ENCODE data around the gene SMAD6. TPM values are rescaled to one million over a fixed set of nuclear protein-coding genes. Genes with fewer than 3 reads are reported as not detected.
"Not testable (repeated sequence)": the region's sequence is repeated elsewhere in the genome, so short reads cannot be mapped to it uniquely, and the experiment has no call there.

SMAD6 gene
- total and polyA plus RNA-seq, 5 donors from 2014 or later = 0.27 TPM; not detected in 4

DNA sequence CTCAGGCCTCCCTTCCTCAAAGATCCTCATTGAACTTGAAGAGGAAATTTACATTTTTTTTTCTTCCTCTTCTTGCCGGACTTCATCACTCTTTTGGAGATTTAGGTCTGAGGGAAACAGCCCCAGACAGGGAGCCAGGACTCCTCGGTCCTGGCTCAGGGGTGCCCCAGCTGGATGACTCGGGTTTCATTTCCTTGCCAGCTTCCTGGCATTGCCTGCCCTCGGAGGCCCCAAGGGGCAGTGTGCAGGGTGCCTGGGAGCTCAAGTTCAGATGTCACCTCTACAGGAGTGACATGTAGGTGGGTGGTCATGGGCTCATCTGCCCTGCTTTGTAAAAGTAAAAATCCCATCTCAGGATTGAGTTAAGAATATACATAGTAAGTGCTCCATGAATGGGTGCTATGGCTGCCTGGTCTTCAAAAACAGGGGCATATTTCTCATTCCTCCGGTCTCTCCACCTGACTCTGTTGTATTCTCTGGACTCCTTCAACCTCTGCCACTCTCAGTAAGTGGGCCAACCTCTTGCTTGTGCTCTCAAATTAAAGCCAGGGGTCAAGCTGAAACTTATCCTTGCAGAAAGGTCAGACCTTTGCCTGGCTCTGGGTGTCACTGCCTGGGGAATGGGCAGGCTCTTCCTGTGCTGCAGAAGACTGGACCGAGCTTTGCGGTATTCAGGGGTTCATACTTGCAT lies 51.8 kb downstream of the SMAD6 start:
- H3K4me1 Mint-ChIP-seq = peaks cover 0 to 18% (median 0%) of the 10 kb centered on the region in 4 donors
- Histone ChIP-seq H3K9me3 (ENCODE audit: control insufficient read depth in 2 of 2, low read length in 2 of 2) (peaks cover 9 to 11% of the 10 kb centered on the region in 2 experiments), H3K27me3 (ENCODE audit: control insufficient read depth, insufficient read depth, low read length) (no peaks in the 10 kb centered on the region), H3K27ac (ENCODE audit: insufficient read depth, low read length, poor library complexity, severe bottlenecking) (no peak overlapping the region), H3K36me3 (ENCODE audit: control insufficient read depth, insufficient read depth, low read length) (no peaks in the 10 kb centered on the region), H3K4me1 (ENCODE audit: control insufficient read depth, insufficient read depth, low read length, poor library complexity, severe bottlenecking) (no peaks in the 10 kb centered on the region), H3K4me3 (ENCODE audit: low read depth, low read length) (no peak overlapping the region)
- ATAC-seq (ENCODE audit: low read depth in 2 of 2) (no peak), DNase-seq (no peak)
- peak overlapping the region in 1 of 3 donors; percentile 78 for H3K27ac Mint-ChIP-seq
- H3K4me3 Mint-ChIP-seq = no peak overlapping the region
- H3K9me3 Mint-ChIP-seq = peaks cover 0 to 7% (median 1%) of the 10 kb centered on the region in 7 donors
- H3K27me3 Mint-ChIP-seq = no peaks in the 10 kb centered on the region
- peaks cover 3% of the 10 kb centered on the region for H3K36me3 Mint-ChIP-seq

GRCh38 chr15:66754789-66755188 lies 52.8 kb downstream of the SMAD6 start:
- Histone ChIP-seq H3K4me3 (ENCODE audit: low read depth, low read length) (no peak overlapping the region), H3K9me3 (ENCODE audit: control insufficient read depth in 2 of 2, low read length in 2 of 2) (peaks cover 9 to 11% of the 10 kb centered on the region in 2 experiments), H3K4me1 (ENCODE audit: control insufficient read depth, insufficient read depth, low read length, poor library complexity, severe bottlenecking) (no peaks in the 10 kb centered on the region), H3K36me3 (ENCODE audit: control insufficient read depth, insufficient read depth, low read length) (no peaks in the 10 kb centered on the region), H3K27ac (ENCODE audit: insufficient read depth, low read length, poor library complexity, severe bottlenecking) (no peak overlapping the region), H3K27me3 (ENCODE audit: control insufficient read depth, insufficient read depth, low read length) (no peaks in the 10 kb centered on the region)
- Mint-ChIP-seq H3K4me1 (peaks cover 0 to 18% (median 0%) of the 10 kb centered on the region in 4 donors), H3K9me3 (peaks cover 0 to 7% (median 1%) of the 10 kb centered on the region in 7 donors), H3K27ac (no peak overlapping the region), H3K4me3 (no peak overlapping the region), H3K27me3 (no peaks in the 10 kb centered on the region), H3K36me3 (peaks cover 3% of the 10 kb centered on the region)
- ATAC-seq (ENCODE audit: low read depth in 2 of 2) (no peak), DNase-seq (no peak)

- Histone ChIP-seq H3K27ac (ENCODE audit: insufficient read depth, low read length, poor library complexity, severe bottlenecking) (no peak overlapping the region), H3K9me3 (ENCODE audit: control insufficient read depth in 2 of 2, low read length in 2 of 2) (peaks cover 9 to 11% of the 10 kb centered on the region in 2 experiments), H3K27me3 (ENCODE audit: control insufficient read depth, insufficient read depth, low read length) (no peaks in the 10 kb centered on the region), H3K4me3 (ENCODE audit: low read depth, low read length) (no peak overlapping the region), H3K36me3 (ENCODE audit: control insufficient read depth, insufficient read depth, low read length) (no peaks in the 10 kb centered on the region), H3K4me1 (ENCODE audit: control insufficient read depth, insufficient read depth, low read length, poor library complexity, severe bottlenecking) (no peaks in the 10 kb centered on the region)
- Mint-ChIP-seq H3K4me1 (peaks cover 0 to 18% (median 0%) of the 10 kb centered on the region in 4 donors), H3K9me3 (peaks cover 0 to 7% (median 1%) of the 10 kb centered on the region in 7 donors), H3K36me3 (peaks cover 3% of the 10 kb centered on the region), H3K27me3 (no peaks in the 10 kb centered on the region), H3K27ac (no peak overlapping the region), H3K4me3 (no peak overlapping the region)
- ATAC-seq (ENCODE audit: low read depth in 2 of 2) (no peak), DNase-seq (no peak)
These were observed 53.4 kb downstream of the SMAD6 start for GRCh38 chr15:66755298-66756068.

- Histone ChIP-seq H3K27me3 (ENCODE audit: control insufficient read depth, insufficient read depth, low read length) (no peaks in the 10 kb centered on the region), H3K4me1 (ENCODE audit: control insufficient read depth, insufficient read depth, low read length, poor library complexity, severe bottlenecking) (no peaks in the 10 kb centered on the region), H3K4me3 (ENCODE audit: low read depth, low read length) (no peak overlapping the region), H3K9me3 (ENCODE audit: control insufficient read depth in 2 of 2, low read length in 2 of 2) (peaks cover 9 to 11% of the 10 kb centered on the region in 2 experiments), H3K27ac (ENCODE audit: insufficient read depth, low read length, poor library complexity, severe bottlenecking) (no peak overlapping the region), H3K36me3 (ENCODE audit: control insufficient read depth, insufficient read depth, low read length) (no peaks in the 10 kb centered on the region)
- Mint-ChIP-seq H3K36me3 (peaks cover 3% of the 10 kb centered on the region), H3K4me3 (no peak overlapping the region), H3K4me1 (peaks cover 0 to 18% (median 0%) of the 10 kb centered on the region in 4 donors), H3K27ac (no peak overlapping the region), H3K27me3 (no peaks in the 10 kb centered on the region), H3K9me3 (peaks cover 0 to 7% (median 1%) of the 10 kb centered on the region in 7 donors)
- DNase-seq = no peak
- no peak for ATAC-seq (ENCODE audit: low read depth in 2 of 2)
These were observed 54.3 kb downstream of the SMAD6 start for GRCh38 chr15:66756295-66756694.

DNA sequence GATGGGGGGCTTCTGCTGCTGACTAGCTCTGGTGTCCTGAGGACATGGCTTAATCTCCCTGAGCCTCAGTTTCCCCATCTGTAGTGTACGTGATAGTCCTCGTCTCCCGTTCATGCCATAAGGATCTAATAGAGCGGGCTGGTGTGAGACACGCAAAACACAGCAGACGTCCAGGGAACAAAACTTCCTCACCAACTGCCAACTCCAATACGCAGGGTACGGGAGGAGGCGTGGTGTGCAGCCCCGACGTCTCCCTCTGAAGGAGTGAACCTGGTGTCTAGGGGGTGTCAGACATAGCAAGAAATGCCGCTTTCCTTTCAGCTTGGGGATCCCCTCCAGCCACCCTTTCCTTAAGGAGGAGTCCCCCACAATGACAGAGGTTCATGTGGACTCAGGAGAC lies 55.0 kb downstream of the SMAD6 start:
- H3K4me1 ChIP-seq (ENCODE audit: control insufficient read depth, insufficient read depth, low read length, poor library complexity, severe bottlenecking) = no peaks in the 10 kb centered on the region
- H3K36me3 ChIP-seq (ENCODE audit: control insufficient read depth, insufficient read depth, low read length) = no peaks in the 10 kb centered on the region
- peaks cover 0 to 11% (median 0%) of the 10 kb centered on the region in 4 donors for H3K4me1 Mint-ChIP-seq
- H3K4me3 ChIP-seq (ENCODE audit: low read depth, low read length) = no peak overlapping the region
- peaks cover 3% of the 10 kb centered on the region for H3K36me3 Mint-ChIP-seq
- ATAC-seq (ENCODE audit: low read depth in 2 of 2) (no peak), DNase-seq (no peak)
- H3K9me3 ChIP-seq (ENCODE audit: control insufficient read depth in 2 of 2, low read length in 2 of 2) = peaks cover 9 to 11% of the 10 kb centered on the region in 2 experiments
- H3K27me3 Mint-ChIP-seq = no peaks in the 10 kb centered on the region
- no peak overlapping the region for H3K27ac Mint-ChIP-seq
- H3K27me3 ChIP-seq (ENCODE audit: control insufficient read depth, insufficient read depth, low read length) = no peaks in the 10 kb centered on the region
- H3K4me3 Mint-ChIP-seq = no peak overlapping the region
- H3K9me3 Mint-ChIP-seq = peaks cover 0 to 7% (median 2%) of the 10 kb centered on the region in 7 donors
- no peak overlapping the region for H3K27ac ChIP-seq (ENCODE audit: insufficient read depth, low read length, poor library complexity, severe bottlenecking)

DNA sequence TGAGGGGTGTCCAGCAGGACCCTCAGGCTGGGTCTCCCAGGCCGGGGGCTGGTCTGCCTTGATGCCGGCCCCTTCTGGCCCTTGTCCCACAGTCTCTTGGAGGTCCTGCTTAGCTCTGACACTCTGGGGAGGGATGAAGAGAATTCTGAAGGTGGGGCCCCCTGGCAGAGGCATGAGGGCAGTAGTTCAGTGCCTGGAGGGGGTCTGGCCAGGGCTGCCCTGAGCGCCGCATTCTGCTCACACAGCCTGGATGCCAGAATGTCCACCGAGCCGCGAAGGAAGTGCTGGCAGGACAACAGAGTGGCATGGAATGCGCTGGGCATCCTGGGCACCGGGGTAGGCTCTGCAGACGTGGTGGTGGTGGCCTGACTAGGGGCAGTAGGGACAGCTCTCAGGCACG lies 55.5 kb downstream of the SMAD6 start:
- Mint-ChIP-seq H3K4me1 (peaks cover 0 to 7% (median 0%) of the 10 kb centered on the region in 4 donors), H3K9me3 (peaks cover 0 to 7% (median 4%) of the 10 kb centered on the region in 7 donors), H3K27me3 (no peaks in the 10 kb centered on the region), H3K27ac (no peak overlapping the region), H3K4me3 (no peak overlapping the region), H3K36me3 (peaks cover 3% of the 10 kb centered on the region)
- H3K4me1 ChIP-seq (ENCODE audit: control insufficient read depth, insufficient read depth, low read length, poor library complexity, severe bottlenecking) = no peaks in the 10 kb centered on the region
- peaks cover 9 to 11% of the 10 kb centered on the region in 2 experiments for H3K9me3 ChIP-seq (ENCODE audit: control insufficient read depth in 2 of 2, low read length in 2 of 2)
- ATAC-seq (ENCODE audit: low read depth in 2 of 2) = no peak
- no peak overlapping the region for H3K4me3 ChIP-seq (ENCODE audit: low read depth, low read length)
- DNase-seq = no peak
- no peaks in the 10 kb centered on the region for H3K36me3 ChIP-seq (ENCODE audit: control insufficient read depth, insufficient read depth, low read length)
- H3K27ac ChIP-seq (ENCODE audit: insufficient read depth, low read length, poor library complexity, severe bottlenecking) = no peak overlapping the region
- no peaks in the 10 kb centered on the region for H3K27me3 ChIP-seq (ENCODE audit: control insufficient read depth, insufficient read depth, low read length)

- H3K27ac Mint-ChIP-seq; H3K27me3 Mint-ChIP-seq; H3K4me3 ChIP-seq (ENCODE audit: low read depth, low read length); H3K4me1 ChIP-seq (ENCODE audit: control insufficient read depth, insufficient read depth, low read length, poor library complexity, severe bottlenecking); ATAC-seq (ENCODE audit: low read depth in 2 of 2); DNase-seq; H3K27ac ChIP-seq (ENCODE audit: insufficient read depth, low read length, poor library complexity, severe bottlenecking); H3K4me1 Mint-ChIP-seq; H3K9me3 Mint-ChIP-seq; H3K36me3 Mint-ChIP-seq; H3K4me3 Mint-ChIP-seq; H3K36me3 ChIP-seq (ENCODE audit: control insufficient read depth, insufficient read depth, low read length); H3K27me3 ChIP-seq (ENCODE audit: control insufficient read depth, insufficient read depth, low read length): not testable (repeated sequence)
- peaks cover 9 to 11% of the 10 kb centered on the region in 2 experiments for H3K9me3 ChIP-seq (ENCODE audit: control insufficient read depth in 2 of 2, low read length in 2 of 2)
These were observed 56.2 kb downstream of the SMAD6 start for GRCh38 chr15:66758217-66758616.

Data from CD4-positive, CD25-positive, alpha-beta regulatory T cell (primary cell).